Type B pancreatic cell (in vitro differentiated cells): ENCODE data around the gene ZNRF1. TPM values are rescaled to one million over a fixed set of nuclear protein-coding genes. Genes with fewer than 3 reads are reported as not detected.
A peak's percentile ranks its signal among the peaks of the same experiment; 100 is the strongest.

ENCODE experiments used
- DNase-seq: peaks from one replicate; pipeline ENCODE4 v3.0.0; 2021; ENCODE audit warnings: mixed read lengths; ENCODE audit not compliant: unreplicated experiment; ENCODE audit errors: extremely low spot score
- H3K27ac Mint-ChIP-seq: 2 replicates; pipeline ENCODE4 v1.8.0; 2021; ENCODE audit warnings: mild to moderate bottlenecking, mixed read lengths
- H3K27me3 Mint-ChIP-seq: 2 replicates; pipeline ENCODE4 v1.8.0; 2021; ENCODE audit warnings: mixed read lengths
- H3K36me3 Mint-ChIP-seq: 2 replicates; pipeline ENCODE4 v1.8.0; 2021; ENCODE audit warnings: mixed read lengths
- H3K4me1 Mint-ChIP-seq: one replicate; pipeline ENCODE4 v1.8.0; 2021; ENCODE audit warnings: mixed read lengths; ENCODE audit not compliant: unreplicated experiment
- H3K4me3 Mint-ChIP-seq: 2 replicates; pipeline ENCODE4 v1.8.0; 2021; ENCODE audit warnings: mild to moderate bottlenecking, mixed read lengths
- H3K9me3 Mint-ChIP-seq: 2 replicates; pipeline ENCODE4 v1.8.0; 2021; ENCODE audit warnings: mixed read lengths
- total RNA-seq: library from RNA; stranded (reverse); gene quantifications from 2 replicates; pipeline ENCODE4 v1.2.1, GENCODE V29; 2021; ENCODE audit warnings: low replicate concordance
- TF ChIP-seq, protein P1 (sequence below): fragments of 200-600 bp; sonication (generic); conservative IDR thresholded peaks from 2 replicates; pipeline ENCODE4 v1.5.0; 2021; ENCODE audit warnings: antibody characterized with exemption, mild to moderate bottlenecking

ZNRF1 gene
- total RNA-seq, 1 donor from 2014 or later: 49.2 TPM

DNA sequence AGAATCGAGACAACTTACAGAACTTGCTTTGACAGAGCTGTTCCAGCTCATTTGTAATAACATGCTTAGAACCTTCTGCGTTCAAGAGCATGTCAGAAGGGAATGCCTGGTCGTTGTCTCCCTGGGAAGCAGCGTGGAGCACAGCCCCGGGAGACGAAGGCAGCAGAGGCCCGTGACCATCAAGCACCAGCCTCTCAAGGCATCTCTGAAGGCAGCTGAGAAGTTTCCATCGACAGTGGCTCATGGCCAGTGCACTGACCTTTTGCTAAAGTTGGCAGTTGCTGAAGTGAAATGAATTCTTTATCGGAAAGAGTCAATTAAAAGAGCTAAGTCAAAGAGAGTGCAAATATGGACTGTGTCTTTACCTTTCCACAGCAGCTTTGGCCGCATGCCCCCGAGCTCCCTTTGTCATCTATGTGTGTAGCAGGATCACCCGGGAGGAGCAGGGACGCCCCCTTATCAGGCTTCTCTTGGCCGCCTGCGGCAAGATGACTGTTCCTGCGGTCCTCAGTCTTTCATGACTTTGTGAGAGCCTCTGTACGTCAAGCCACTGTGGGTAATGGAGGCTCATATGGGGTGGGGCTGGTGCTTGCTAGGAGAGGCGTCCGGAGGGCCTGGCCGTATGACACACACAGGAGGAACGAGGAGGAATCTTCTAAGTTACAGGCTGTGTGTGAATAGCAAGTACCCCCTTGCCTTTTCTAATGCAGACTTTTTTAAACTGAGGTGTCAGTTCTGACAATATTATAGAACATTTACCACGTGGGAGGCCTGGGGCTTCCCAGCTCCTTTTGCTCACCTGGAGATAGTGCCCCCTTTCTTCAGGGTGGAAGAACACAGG lies 63.5 kb downstream of the ZNRF1 start:
- H3K36me3 Mint-ChIP-seq: peaks cover 3% of the 10 kb centered on the region
- TF ChIP-seq, protein P1, sequence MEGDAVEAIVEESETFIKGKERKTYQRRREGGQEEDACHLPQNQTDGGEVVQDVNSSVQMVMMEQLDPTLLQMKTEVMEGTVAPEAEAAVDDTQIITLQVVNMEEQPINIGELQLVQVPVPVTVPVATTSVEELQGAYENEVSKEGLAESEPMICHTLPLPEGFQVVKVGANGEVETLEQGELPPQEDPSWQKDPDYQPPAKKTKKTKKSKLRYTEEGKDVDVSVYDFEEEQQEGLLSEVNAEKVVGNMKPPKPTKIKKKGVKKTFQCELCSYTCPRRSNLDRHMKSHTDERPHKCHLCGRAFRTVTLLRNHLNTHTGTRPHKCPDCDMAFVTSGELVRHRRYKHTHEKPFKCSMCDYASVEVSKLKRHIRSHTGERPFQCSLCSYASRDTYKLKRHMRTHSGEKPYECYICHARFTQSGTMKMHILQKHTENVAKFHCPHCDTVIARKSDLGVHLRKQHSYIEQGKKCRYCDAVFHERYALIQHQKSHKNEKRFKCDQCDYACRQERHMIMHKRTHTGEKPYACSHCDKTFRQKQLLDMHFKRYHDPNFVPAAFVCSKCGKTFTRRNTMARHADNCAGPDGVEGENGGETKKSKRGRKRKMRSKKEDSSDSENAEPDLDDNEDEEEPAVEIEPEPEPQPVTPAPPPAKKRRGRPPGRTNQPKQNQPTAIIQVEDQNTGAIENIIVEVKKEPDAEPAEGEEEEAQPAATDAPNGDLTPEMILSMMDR: peak; percentile 19
- no peaks in the 10 kb centered on the region for H3K27me3 Mint-ChIP-seq
- peaks cover 49% of the 10 kb centered on the region for H3K4me1 Mint-ChIP-seq
- peak overlapping the region; percentile 58 for H3K4me3 Mint-ChIP-seq
- peak overlapping the region; percentile 96 for H3K27ac Mint-ChIP-seq
- no peak for DNase-seq
- no peaks in the 10 kb centered on the region for H3K9me3 Mint-ChIP-seq

DNA sequence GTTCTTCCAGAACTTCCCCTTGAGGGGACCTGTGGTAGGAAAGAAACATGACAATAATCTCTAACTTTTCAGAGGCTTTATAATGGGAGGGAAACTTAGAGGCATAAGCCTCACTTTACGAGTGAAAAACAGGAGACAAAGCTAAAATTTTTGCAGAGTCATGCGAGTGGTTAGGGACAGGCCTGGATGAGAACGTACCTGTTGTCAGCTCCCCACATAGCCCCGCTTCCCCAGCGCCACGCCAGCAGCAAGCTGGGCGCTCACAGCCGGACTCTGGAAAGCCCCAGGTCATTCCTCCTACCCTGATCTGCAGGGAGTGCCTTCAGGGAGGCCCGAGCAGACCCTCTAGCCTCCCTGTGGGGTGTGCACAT lies 64.1 kb downstream of the ZNRF1 start:
- no peaks in the 10 kb centered on the region for H3K27me3 Mint-ChIP-seq
- H3K4me3 Mint-ChIP-seq: peak overlapping the region; percentile 58
- TF ChIP-seq, protein P1: no peak
- no peaks in the 10 kb centered on the region for H3K9me3 Mint-ChIP-seq
- peaks cover 53% of the 10 kb centered on the region for H3K4me1 Mint-ChIP-seq
- no peak for DNase-seq
- H3K36me3 Mint-ChIP-seq: peaks cover 3% of the 10 kb centered on the region
- peak overlapping the region; percentile 96 for H3K27ac Mint-ChIP-seq

DNA sequence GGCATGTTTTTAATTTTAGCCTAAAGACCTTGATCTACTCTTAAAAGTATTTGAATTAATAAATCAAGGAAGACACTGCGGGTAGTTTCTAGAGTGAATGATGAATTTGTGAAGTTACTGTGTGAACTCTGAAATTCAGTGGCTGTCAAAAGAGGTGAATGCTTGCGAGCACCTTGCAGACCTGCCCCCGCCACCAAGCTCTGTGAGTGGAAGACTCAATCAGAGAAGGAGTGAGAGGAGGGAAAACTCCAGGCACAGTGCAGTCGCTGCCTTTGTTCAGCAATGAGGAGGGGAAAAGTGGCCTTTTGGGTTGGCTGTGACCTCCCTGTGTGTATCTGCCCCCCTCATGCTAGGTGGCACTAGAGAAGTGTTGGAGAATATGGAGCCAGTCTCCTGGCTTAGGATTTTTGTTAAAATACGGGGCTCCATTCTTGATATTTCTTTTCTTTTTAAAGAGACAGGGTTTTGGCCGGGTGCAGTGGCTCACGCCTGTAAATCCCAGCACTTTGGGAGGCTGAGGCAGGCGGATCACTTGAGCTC lies 64.8 kb downstream of the ZNRF1 start:
- H3K4me3 Mint-ChIP-seq: peak overlapping the region; percentile 43
- peaks cover 3% of the 10 kb centered on the region for H3K36me3 Mint-ChIP-seq
- DNase-seq: no peak
- peaks cover 51% of the 10 kb centered on the region for H3K4me1 Mint-ChIP-seq
- H3K27me3 Mint-ChIP-seq: no peaks in the 10 kb centered on the region
- no peaks in the 10 kb centered on the region for H3K9me3 Mint-ChIP-seq
- H3K27ac Mint-ChIP-seq: peak overlapping the region; percentile 96
- TF ChIP-seq, protein P1: no peak

DNA sequence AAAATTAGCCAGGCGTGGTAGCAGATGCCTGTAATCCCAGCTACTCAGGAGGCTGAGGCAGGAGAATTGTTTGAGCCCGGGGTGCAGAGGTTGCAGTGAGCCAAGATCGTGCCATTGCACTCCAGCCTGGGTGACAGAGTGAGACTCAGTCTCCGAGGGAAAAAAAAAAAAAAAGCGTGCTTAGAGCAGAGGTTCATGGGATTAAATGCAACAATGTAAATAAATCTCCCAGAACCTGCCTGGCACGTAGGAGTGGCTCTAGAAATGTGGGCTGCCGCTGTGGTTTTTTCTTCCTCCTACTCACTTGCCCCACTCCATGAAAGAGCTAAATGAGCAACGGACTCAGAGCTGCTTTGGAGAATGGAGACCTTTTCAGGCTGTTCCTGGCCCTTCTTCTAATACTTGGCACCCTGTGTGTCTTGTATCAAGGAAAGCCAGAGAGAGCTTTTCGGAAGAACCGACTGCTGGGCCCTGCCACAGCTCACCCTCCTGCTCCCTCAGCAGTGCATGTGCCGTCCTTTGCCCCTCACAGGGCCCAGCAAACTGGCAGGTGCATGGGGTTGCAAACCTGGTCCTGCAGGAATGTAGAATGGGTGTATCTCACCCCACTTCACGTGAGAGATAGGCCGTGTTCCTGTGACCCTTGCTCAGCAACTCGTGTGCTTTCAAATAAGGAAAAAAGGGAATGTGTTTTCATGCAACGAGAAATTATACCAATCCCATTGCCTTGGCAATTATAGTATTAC lies 65.8 kb downstream of the ZNRF1 start:
- TF ChIP-seq, protein P1: no peak
- no peak for DNase-seq
- Mint-ChIP-seq H3K27me3 (no peaks in the 10 kb centered on the region), H3K4me3 (peak overlapping the region; percentile 23), H3K9me3 (no peaks in the 10 kb centered on the region), H3K4me1 (peaks cover 49% of the 10 kb centered on the region), H3K36me3 (peaks cover under 1% of the 10 kb centered on the region), H3K27ac (peak overlapping the region; percentile 91)

DNA sequence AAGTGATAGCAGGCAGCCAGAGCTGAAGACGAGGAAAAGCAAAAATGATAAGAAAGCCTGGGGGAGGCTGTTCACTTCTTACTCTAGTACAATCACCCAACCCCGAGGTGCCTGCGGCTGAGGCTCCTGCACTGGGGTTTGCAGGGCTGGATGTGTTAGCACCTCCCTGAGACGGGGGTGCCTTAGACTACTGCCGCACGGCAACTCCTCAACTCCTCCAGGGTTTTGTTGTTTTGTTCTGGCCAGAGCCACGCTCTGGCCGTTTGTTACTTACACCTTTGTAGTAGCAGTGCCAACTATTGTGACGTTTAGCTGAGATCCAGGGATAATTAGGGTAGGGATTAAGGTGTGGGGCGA lies 66.3 kb downstream of the ZNRF1 start:
- Mint-ChIP-seq H3K36me3 (peaks cover 3% of the 10 kb centered on the region), H3K27ac (peak overlapping the region; percentile 91), H3K4me1 (peaks cover 52% of the 10 kb centered on the region), H3K9me3 (no peaks in the 10 kb centered on the region), H3K4me3 (peak overlapping the region; percentile 23), H3K27me3 (no peaks in the 10 kb centered on the region)
- TF ChIP-seq, protein P1: no peak
- DNase-seq: no peak
